Keratinocyte (primary cell): Measurements from ENCODE around the gene SERINC1. TPM values are rescaled to one million over a fixed set of nuclear protein-coding genes. Genes with fewer than 3 reads are reported as not detected.

Experiments used
- DNase-seq: peaks from one replicate; pipeline ENCODE4 v3.0.0-alpha.2; 2011; ENCODE audit warnings: low read depth, missing footprints, low spot score
- FAIRE-seq: peaks from 2 replicates; lab custom pipeline; 2011; peaks lifted over from hg19 to GRCh38; lab: Jason Lieb, UNC
- H2AFZ ChIP-seq: 2 replicates; pipeline ENCODE4 v1.6.0; 2012; ENCODE audit warnings: low read length, control low read depth, inconsistent platforms; ENCODE audit not compliant: control insufficient read depth
- H3K27ac ChIP-seq: 2 replicates; pipeline ENCODE4 v1.5.1; 2011; ENCODE audit warnings: low read length; ENCODE audit not compliant: control insufficient read depth, insufficient read depth
- H3K27me3 ChIP-seq: 3 replicates; pipeline ENCODE4 v1.6.0; 2011; ENCODE audit warnings: low read length; ENCODE audit not compliant: control insufficient read depth, insufficient read depth; ENCODE audit errors: extremely low read depth
- H3K36me3 ChIP-seq, 2 experiments: 2 replicates in 1 of 2; 3 replicates in 1 of 2; pipeline ENCODE4 v1.5.1; 2011; ENCODE audit warnings: low read length in 2 of 2, mild to moderate bottlenecking in 1 of 2; ENCODE audit not compliant: control insufficient read depth in 2 of 2, insufficient read depth in 2 of 2; ENCODE audit errors: extremely low read depth in 1 of 2
- H3K4me1 ChIP-seq: 3 replicates; pipeline ENCODE4 v1.5.1; 2011; ENCODE audit warnings: low read length; ENCODE audit not compliant: control insufficient read depth, insufficient read depth; ENCODE audit errors: extremely low read depth
- H3K4me2 ChIP-seq: 3 replicates; pipeline ENCODE4 v1.6.0; 2011; ENCODE audit warnings: low read depth, low read length; ENCODE audit not compliant: control insufficient read depth, insufficient read depth; ENCODE audit errors: extremely low read depth
- H3K4me3 ChIP-seq, 3 experiments: fragments of 200-600 bp in 1 of 3; sonication (generic) in 1 of 3; 2 replicates in 2 of 3; 3 replicates in 1 of 3; pipeline ENCODE4 v1.5.1; 2011 to 2016; ENCODE audit warnings: low read length in 3 of 3, mild to moderate bottlenecking in 3 of 3, control low read depth in 2 of 3, inconsistent platforms in 1 of 3, low read depth in 1 of 3, mixed read lengths in 1 of 3, mixed run types in 1 of 3, moderate library complexity in 1 of 3; ENCODE audit not compliant: control insufficient read depth in 2 of 3, insufficient read depth in 2 of 3; ENCODE audit errors: extremely low read depth in 1 of 3
- H3K79me2 ChIP-seq: 2 replicates; pipeline ENCODE4 v1.6.0; 2012; ENCODE audit warnings: low read length; ENCODE audit not compliant: control insufficient read depth, insufficient read depth
- H3K9ac ChIP-seq: 3 replicates; pipeline ENCODE4 v1.6.0; 2011; ENCODE audit warnings: low read length; ENCODE audit not compliant: control insufficient read depth, insufficient read depth; ENCODE audit errors: extremely low read depth
- H3K9me1 ChIP-seq: 3 replicates; pipeline ENCODE4 v1.6.0; 2011; ENCODE audit warnings: low read length; ENCODE audit not compliant: control insufficient read depth, insufficient read depth; ENCODE audit errors: extremely low read depth
- H3K9me3 ChIP-seq: 2 replicates; pipeline ENCODE4 v1.5.1; 2012; ENCODE audit warnings: low read depth, low read length; ENCODE audit not compliant: control insufficient read depth
- H4K20me1 ChIP-seq: 3 replicates; pipeline ENCODE4 v1.6.0; 2011; ENCODE audit warnings: low read length; ENCODE audit not compliant: control insufficient read depth, insufficient read depth; ENCODE audit errors: extremely low read depth
- CTCF ChIP-seq, 3 experiments: IDR thresholded peaks in 1 of 3; conservative IDR thresholded peaks in 1 of 3; optimal IDR thresholded peaks in 1 of 3; 2 replicates in 2 of 3; 3 replicates in 1 of 3; pipeline versions ENCODE3 to v1.5.1; 2011; ENCODE audit warnings: low read length in 3 of 3, mild to moderate bottlenecking in 3 of 3, moderate library complexity in 2 of 3, control low read depth in 1 of 3, inconsistent platforms in 1 of 3; ENCODE audit not compliant: insufficient read depth in 2 of 3; ENCODE audit errors: extremely low read depth in 1 of 3
- EZH2 ChIP-seq: IDR thresholded peaks from one replicate; pipeline ENCODE4 v1.6.1; 2012; ENCODE audit warnings: inconsistent platforms, mild to moderate bottlenecking, low read length, moderate library complexity
- dilution Hi-C: fragments of 300-500 bp; cut with MboI; formaldehyde crosslinking; loops from one replicate; pipeline ENCODE4 v1.7.0; 2020; ENCODE audit warnings: low sequenced_read_pairs; ENCODE audit not compliant: extremely low pct_ligation_motif_present
- polyA plus RNA-seq, 5 experiments: library from polyadenylated mRNA; depleted of rRNA in 3 of 5; stranded (reverse) in 3 of 5; stranded (forward) in 1 of 5; unstranded in 1 of 5; fragments of >200 nt; gene quantifications; 1 replicate in 1 of 5; 2 replicates in 3 of 5; 3 replicates in 1 of 5; pipeline versions ENCODE4 v1.2.1 to v1.2.3, GENCODE V29; 2011 to 2012; ENCODE audit warnings: missing spikeins in 2 of 5, low read depth in 1 of 5, low replicate concordance in 1 of 5

SERINC1 gene
- polyA plus RNA-seq, 1 donor (not counting 4 experiments of a cell fraction or from before 2014, with no cell fraction given) = 116 TPM

DNA sequence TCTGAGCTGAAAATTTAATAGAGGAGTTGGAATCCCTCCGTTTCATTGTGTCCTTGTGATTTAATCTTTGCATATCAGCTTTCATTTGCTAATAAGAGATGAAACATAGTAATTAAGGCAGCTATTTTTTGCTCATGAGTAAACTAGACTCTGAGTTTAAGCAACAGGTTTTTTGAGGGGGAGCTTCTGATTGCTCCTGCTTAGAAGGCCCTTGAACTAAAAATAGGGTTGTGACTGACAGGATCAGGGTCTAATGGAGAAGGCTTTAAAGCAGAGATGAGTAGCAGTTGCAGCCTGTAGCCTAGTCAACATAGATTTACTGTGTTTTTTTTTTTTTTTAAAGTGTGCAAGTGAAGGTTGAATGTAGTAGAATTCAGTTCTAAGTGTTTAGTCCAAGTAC is 54.8 kb downstream of the SERINC1 start:
- no peaks in the 10 kb centered on the region for H3K4me1 ChIP-seq
- no peak overlapping the region for H3K27ac ChIP-seq
- no peak overlapping the region for H3K4me3 ChIP-seq
- FAIRE-seq (no peak), DNase-seq (no peak)
- no peaks in the 10 kb centered on the region for H3K79me2 ChIP-seq
- dilution Hi-C loops = no loop called here
- H4K20me1 ChIP-seq = no peaks in the 10 kb centered on the region
- peaks cover 0 to 5% of the 10 kb centered on the region in 2 experiments for H3K36me3 ChIP-seq
- no peak for TF ChIP-seq CTCF (optimal IDR thresholded peaks at IDR 0.05 in 1 of 3, IDR thresholded peaks at IDR 0.05 in 1 of 3, conservative IDR thresholded peaks at IDR 0.05 in 1 of 3; ENCODE audit: extremely low read depth in 1 of 3, insufficient read depth in 2 of 3, low read length in 3 of 3)
- no peak for TF ChIP-seq EZH2
- H2AFZ ChIP-seq = no peak overlapping the region
- no peaks in the 10 kb centered on the region for H3K9me3 ChIP-seq
- no peak overlapping the region for H3K4me2 ChIP-seq
- no peak overlapping the region for H3K9ac ChIP-seq
- H3K27me3 ChIP-seq = no peaks in the 10 kb centered on the region
- no peaks in the 10 kb centered on the region for H3K9me1 ChIP-seq

- no peak overlapping the region for H3K4me3 ChIP-seq
- H3K4me1 ChIP-seq = no peaks in the 10 kb centered on the region
- FAIRE-seq (no peak), DNase-seq (no peak)
- H3K36me3 ChIP-seq = no peaks in the 10 kb centered on the region
- no peaks in the 10 kb centered on the region for H3K9me1 ChIP-seq
- dilution Hi-C loops = no loop called here
- TF ChIP-seq CTCF (optimal IDR thresholded peaks at IDR 0.05 in 1 of 3, IDR thresholded peaks at IDR 0.05 in 1 of 3, conservative IDR thresholded peaks at IDR 0.05 in 1 of 3; ENCODE audit: extremely low read depth in 1 of 3, insufficient read depth in 2 of 3, low read length in 3 of 3) = no peak
- TF ChIP-seq EZH2 = no peak
- H3K27me3 ChIP-seq = no peaks in the 10 kb centered on the region
- H3K9ac ChIP-seq = no peak overlapping the region
- no peak overlapping the region for H2AFZ ChIP-seq
- no peak overlapping the region for H3K27ac ChIP-seq
- no peaks in the 10 kb centered on the region for H3K9me3 ChIP-seq
- H3K4me2 ChIP-seq = no peak overlapping the region
- peaks cover 27% of the 10 kb centered on the region for H3K79me2 ChIP-seq
- H4K20me1 ChIP-seq = no peaks in the 10 kb centered on the region
These were observed 59.6 kb downstream of the SERINC1 start for GRCh38 chr6:122412001-122412400.
